Esophagus muscularis mucosa (tissue), 3 donors: ENCODE data around the gene KPNA2.

Experiments used
- POLR2A ChIP-seq: fragments of 450-650 bp; IDR thresholded peaks from one replicate; pipeline ENCODE4 v1.6.1; 2017; ENCODE audit warnings: antibody characterized with exemption, moderate library complexity, mild to moderate bottlenecking, low read depth
- TF ChIP-seq, protein P1 (sequence below), 3 experiments: fragments of 200-600 bp in 2 of 3; fragments of 450-650 bp in 1 of 3; sonication (generic) in 2 of 3; IDR thresholded peaks; one replicate each; pipeline ENCODE4 v1.5.1; 2017 to 2019; ENCODE audit warnings: antibody characterized with exemption in 3 of 3, mild to moderate bottlenecking in 2 of 3, moderate library complexity in 1 of 3

DNA sequence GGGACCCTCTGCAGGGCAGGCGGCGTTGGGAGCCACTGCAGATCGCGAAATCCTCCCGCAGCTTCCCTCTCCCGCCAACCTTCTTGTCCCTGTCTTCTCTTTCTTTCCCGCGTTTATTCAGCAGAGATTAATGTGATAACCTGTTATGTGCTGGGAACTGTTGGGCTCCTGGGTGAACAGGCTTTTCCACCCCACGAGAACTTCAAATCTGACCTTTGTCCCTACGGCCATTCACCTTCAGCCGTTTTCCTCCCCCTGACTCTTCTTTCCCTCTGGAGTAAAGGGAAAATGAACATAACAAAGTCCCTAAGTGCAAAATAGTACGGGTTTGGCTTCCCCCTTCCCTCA lies 15.2 kb upstream of the KPNA2 start:
- TF ChIP-seq, protein P1, sequence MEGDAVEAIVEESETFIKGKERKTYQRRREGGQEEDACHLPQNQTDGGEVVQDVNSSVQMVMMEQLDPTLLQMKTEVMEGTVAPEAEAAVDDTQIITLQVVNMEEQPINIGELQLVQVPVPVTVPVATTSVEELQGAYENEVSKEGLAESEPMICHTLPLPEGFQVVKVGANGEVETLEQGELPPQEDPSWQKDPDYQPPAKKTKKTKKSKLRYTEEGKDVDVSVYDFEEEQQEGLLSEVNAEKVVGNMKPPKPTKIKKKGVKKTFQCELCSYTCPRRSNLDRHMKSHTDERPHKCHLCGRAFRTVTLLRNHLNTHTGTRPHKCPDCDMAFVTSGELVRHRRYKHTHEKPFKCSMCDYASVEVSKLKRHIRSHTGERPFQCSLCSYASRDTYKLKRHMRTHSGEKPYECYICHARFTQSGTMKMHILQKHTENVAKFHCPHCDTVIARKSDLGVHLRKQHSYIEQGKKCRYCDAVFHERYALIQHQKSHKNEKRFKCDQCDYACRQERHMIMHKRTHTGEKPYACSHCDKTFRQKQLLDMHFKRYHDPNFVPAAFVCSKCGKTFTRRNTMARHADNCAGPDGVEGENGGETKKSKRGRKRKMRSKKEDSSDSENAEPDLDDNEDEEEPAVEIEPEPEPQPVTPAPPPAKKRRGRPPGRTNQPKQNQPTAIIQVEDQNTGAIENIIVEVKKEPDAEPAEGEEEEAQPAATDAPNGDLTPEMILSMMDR (IDR thresholded peaks at IDR 0.05), result no peak
- no peak for TF ChIP-seq POLR2A
